ENCODE measurements around the gene CDH20.
"Not testable (repeated sequence)": the region's sequence is repeated elsewhere in the genome, so short reads cannot be mapped to it uniquely, and the experiment has no call there.

- not testable (repeated sequence) for TF ChIP-seq POLR2AphosphoS5, CTCF, EP300 (IDR thresholded peaks at IDR 0.05)
Observed at GRCh38 chr18:61369671-61370070, 36.4 kb downstream of the CDH20 start.

Data from stomach (tissue), 4 donors.